ENCODE measurements around the gene DHRS1. TPM values are rescaled to one million over a fixed set of nuclear protein-coding genes. Genes with fewer than 3 reads are reported as not detected.

The DHRS1 gene
- total and polyA plus RNA-seq, 9 of the 15 experiments (the other 6 are each of a cell fraction or from before 2014, with no cell fraction given), result 7.3 to 33.6 (median 13.3) TPM

- TF ChIP-seq NR0B1 (IDR thresholded peaks at IDR 0.05; ENCODE audit: partially characterized antibody) (no peak), ZNF79 (CRISPR knock-in tag; IDR thresholded peaks at IDR 0.05; ENCODE audit: low read depth) (no peak), RNF219 (CRISPR knock-in tag; IDR thresholded peaks at IDR 0.05) (no peak), LEF1 (IDR thresholded peaks at IDR 0.05) (no peak), PCBP2 (IDR thresholded peaks at IDR 0.05; ENCODE audit: low read depth, low read length, poor library complexity, severe bottlenecking) (no peak), HCFC1 (IDR thresholded peaks at IDR 0.05; ENCODE audit: low read depth, low read length) (no peak)
These were observed 41.5 kb downstream of the DHRS1 start (continued) for GRCh38 chr14:24258119-24258518.

- ATAC-seq (no peak; the same call in 1 of the 3 replicates), FAIRE-seq (no peak), DNase-seq (ENCODE audit: extremely low read depth in 1 of 4, low spot score in 3 of 4) (no peak)
- Histone ChIP-seq H3K9me3 (replicated peaks; ENCODE audit: control insufficient read depth, insufficient read depth, low read depth, low read length) (no peaks in the 10 kb centered on the region), H3K9ac (ENCODE audit: insufficient read depth in 1 of 2, low read depth in 2 of 2, low read length in 2 of 2) (peak overlapping the region; percentile 44 to 79; a peak in 3 of 4 replicates), H2AFZ (ENCODE audit: low read depth, low read length) (no peak overlapping the region), H3K79me2 (ENCODE audit: control insufficient read depth, insufficient read depth, low read length) (no peaks in the 10 kb centered on the region), H3K4me1 (replicated peaks in 1 of 2; ENCODE audit: control insufficient read depth in 2 of 2, insufficient read depth in 2 of 2, low read length in 2 of 2) (peaks cover 22 to 59% of the 10 kb centered on the region in 2 experiments; a peak in 4 of 5 replicates), H3K27ac (ENCODE audit: extremely low read depth, low read depth, low read length) (peak overlapping the region; percentile 62), H3K9me1 (ENCODE audit: control insufficient read depth, insufficient read depth, low read length) (no peaks in the 10 kb centered on the region), H3K4me3 (no peak overlapping the region), H3K27me3 (ENCODE audit: control insufficient read depth in 2 of 2, insufficient read depth in 2 of 2, low read length in 2 of 2) (no peaks in the 10 kb centered on the region), H3K36me3 (ENCODE audit: control insufficient read depth, insufficient read depth, low read length) (no peaks in the 10 kb centered on the region; the same call in 1 of the 3 replicates), H3K4me2 (ENCODE audit: insufficient read depth, low read length) (peak overlapping the region; percentile 67), H4K20me1 (replicated peaks; ENCODE audit: control insufficient read depth, insufficient read depth, low read length) (no peaks in the 10 kb centered on the region)
- in situ Hi-C loops (cut with MboI), result no loop called here
- TF ChIP-seq THAP7 (CRISPR knock-in tag; IDR thresholded peaks at IDR 0.05), result no peak
- TF ChIP-seq MBD1 (CRISPR knock-in tag; IDR thresholded peaks at IDR 0.05), result no peak
- TF ChIP-seq PHF8 (IDR thresholded peaks at IDR 0.05; ENCODE audit: borderline replicate concordance, low read length), result no peak
- no peak for TF ChIP-seq NR2F6 (CRISPR knock-in tag; IDR thresholded peaks at IDR 0.05)
- TF ChIP-seq POU5F1 (IDR thresholded peaks at IDR 0.05; ENCODE audit: borderline replicate concordance, low read depth, low read length, partially characterized antibody), result no peak
- no peak for TF ChIP-seq HCFC1 (IDR thresholded peaks at IDR 0.05; ENCODE audit: low read depth, low read length)
- no peak for TF ChIP-seq JUNB (CRISPR knock-in tag; conservative IDR thresholded peaks at IDR 0.05)
- BruUV-seq (replicated peaks), result no TSS peak
- WGBS (ENCODE audit: insufficient coverage, low coverage, missing lambda C conversion rate), result 33% methylated on average over 3 of the region's 4 CpGs
- intact Hi-C loops (cut with micrococcal nuclease), result no loop called here
- POLR2A ChIA-PET, result interaction anchor here (0.7 to 1.6 kb wide), 7 partner anchors 8 to 51 kb away, joined by 3 to 7 read pairs (median 4); partner anchors contain the start of genes CIDEB, DHRS1, NOP9 and RABGGTA
- CTCF ChIA-PET (ENCODE audit: low intra/inter-chr PET ratio), result no interaction called here
These were observed 42.6 kb downstream of the DHRS1 start for GRCh38 chr14:24256960-24257359.

All from K562 (cell line).